Testis (tissue), 3 donors: ENCODE results near the gene PTHLH. TPM values are rescaled to one million over a fixed set of nuclear protein-coding genes. Genes with fewer than 3 reads are reported as not detected.

Experiments used
- DNase-seq: peaks from one replicate; pipeline ENCODE4 v3.0.0-alpha.2; 2019
- H3K27ac ChIP-seq, 2 donors: fragments of 200-600 bp; sonication (generic); one replicate each; pipeline ENCODE4 v1.5.1; 2019
- H3K27me3 ChIP-seq: fragments of 200-600 bp; sonication (generic); one replicate; pipeline ENCODE4 v1.5.1; 2019
- H3K36me3 ChIP-seq: fragments of 200-600 bp; sonication (generic); one replicate; pipeline ENCODE4 v1.5.1; 2017; ENCODE audit warnings: low read depth; ENCODE audit errors: missing control alignments
- H3K4me1 ChIP-seq: fragments of 200-600 bp; sonication (generic); one replicate; pipeline ENCODE4 v1.5.1; 2019
- H3K4me3 ChIP-seq, 2 donors: fragments of 200-600 bp; sonication (generic); one replicate each; pipeline ENCODE4 v1.5.1; 2017 to 2019
- H3K9me3 ChIP-seq: fragments of 200-600 bp; sonication (generic); one replicate; pipeline ENCODE4 v1.5.1; 2017
- CTCF ChIP-seq, 3 experiments: fragments of 450-650 bp in 2 of 3; fragments of 200-600 bp in 1 of 3; sonication (generic) in 1 of 3; IDR thresholded peaks; one replicate each; pipeline ENCODE4 v1.5.1; 2016 to 2019; ENCODE audit warnings: antibody characterized with exemption in 3 of 3, mild to moderate bottlenecking in 2 of 3, moderate library complexity in 1 of 3
- POLR2A ChIP-seq: fragments of 450-650 bp; IDR thresholded peaks from one replicate; pipeline ENCODE4 v1.6.1; 2017; ENCODE audit warnings: antibody characterized with exemption, mild to moderate bottlenecking, moderate library complexity
- WGBS, 2 donors: methylation state at CpG; one replicate each; pipeline ENCODE4 v1.1.5; 2018; 5-methylcytosine and 5-hydroxymethylcytosine counted together
- intact Hi-C: fragments of 100-400 bp; cut with DNase I; formaldehyde crosslinking; loops from one replicate; pipeline ENCODE4 v1.15.1; 2023; ENCODE audit warnings: low total_unique reads
- polyA plus RNA-seq: library from polyadenylated mRNA; stranded (reverse); fragments of 350-450 nt; fragmentation: Illumina TruSeq; extraction: RNeasy Lipid Tissue Mini Kit (QIAGEN cat#74804); gene quantifications from one replicate; pipeline ENCODE4 v1.2.3, GENCODE V29; 2014; ENCODE audit warnings: low read depth, low replicate concordance; ENCODE audit not compliant: insufficient read depth
- total RNA-seq, 2 donors: library from RNA; depleted of rRNA; stranded (reverse); fragments of >200 nt; gene quantifications; one replicate each; pipeline ENCODE4 v1.2.3, GENCODE V29; 2016

Gene PTHLH
- total and polyA plus RNA-seq, 3 donors from 2014 or later, result 0.47 to 2.5 (median 0.50) TPM

GRCh38 chr12:27927347-27927746 is 45.2 kb downstream of the PTHLH start:
- no peak overlapping the region for H3K27ac ChIP-seq
- intact Hi-C loops, result no loop called here
- DNase-seq, result no peak
- 79 to 83% methylated on average over 2 of the region's 2 CpGs for WGBS, 2 donors
- no peaks in the 10 kb centered on the region for H3K9me3 ChIP-seq
- TF ChIP-seq POLR2A (no peak), CTCF (IDR thresholded peaks at IDR 0.05) (no peak)
- H3K36me3 ChIP-seq, result no peaks in the 10 kb centered on the region
- no peaks in the 10 kb centered on the region for H3K27me3 ChIP-seq
- H3K4me1 ChIP-seq, result no peaks in the 10 kb centered on the region
- H3K4me3 ChIP-seq, result no peak overlapping the region

- H3K27me3 ChIP-seq, result no peaks in the 10 kb centered on the region
- no peak for DNase-seq
- H3K36me3 ChIP-seq, result no peaks in the 10 kb centered on the region
- intact Hi-C loops, result no loop called here
- H3K9me3 ChIP-seq, result no peaks in the 10 kb centered on the region
- TF ChIP-seq POLR2A (no peak), CTCF (IDR thresholded peaks at IDR 0.05) (no peak)
- H3K4me3 ChIP-seq, result no peak overlapping the region
- no peaks in the 10 kb centered on the region for H3K4me1 ChIP-seq
- WGBS, 2 donors, result 89 to 92% methylated on average over 2 of the region's 2 CpGs
- H3K27ac ChIP-seq, result no peak overlapping the region
Observed at GRCh38 chr12:27924350-27925135, 48.0 kb downstream of the PTHLH start.

- no peak overlapping the region for H3K27ac ChIP-seq
- no peak for TF ChIP-seq CTCF (IDR thresholded peaks at IDR 0.05)
- TF ChIP-seq POLR2A, result no peak
- H3K4me3 ChIP-seq, result no peak overlapping the region
- DNase-seq, result peak; percentile 14
- no peaks in the 10 kb centered on the region for H3K36me3 ChIP-seq
- H3K9me3 ChIP-seq, result no peaks in the 10 kb centered on the region
- intact Hi-C loops, result no loop called here
- no peaks in the 10 kb centered on the region for H3K27me3 ChIP-seq
- WGBS, 2 donors, result 69 to 86% methylated on average over 1 of the region's 1 CpG
- H3K4me1 ChIP-seq, result no peaks in the 10 kb centered on the region
Observed at GRCh38 chr12:27922531-27923139, 49.9 kb downstream of the PTHLH start.

GRCh38 chr12:27919671-27920235 is 52.8 kb downstream of the PTHLH start:
- 59 to 79% methylated on average over 7 of the region's 7 CpGs for WGBS, 2 donors
- intact Hi-C loops, result no loop called here
- Histone ChIP-seq H3K27me3 (no peaks in the 10 kb centered on the region), H3K4me3 (no peak overlapping the region), H3K27ac (no peak overlapping the region), H3K4me1 (no peaks in the 10 kb centered on the region), H3K9me3 (no peaks in the 10 kb centered on the region), H3K36me3 (no peaks in the 10 kb centered on the region)
- DNase-seq, result no peak
- TF ChIP-seq CTCF (IDR thresholded peaks at IDR 0.05) (no peak), POLR2A (no peak)
